Skeletal muscle tissue (tissue), 4 donors: ENCODE measurements around the gene SIRT3. TPM values are rescaled to one million over a fixed set of nuclear protein-coding genes. Genes with fewer than 3 reads are reported as not detected.

ENCODE experiments used
- H3K27ac ChIP-seq: one replicate; pipeline ENCODE4 v1.7.0; 2013; ENCODE audit warnings: mild to moderate bottlenecking, low read depth, low read length, inconsistent platforms
- H3K27me3 ChIP-seq, 3 donors: one replicate each; pipeline ENCODE4 v1.7.0; 2013; ENCODE audit warnings: low read length in 3 of 3; ENCODE audit not compliant: control insufficient read depth in 3 of 3, insufficient read depth in 3 of 3
- H3K36me3 ChIP-seq, 3 donors: one replicate each; pipeline ENCODE4 v1.7.0; 2013; ENCODE audit warnings: low read length in 3 of 3; ENCODE audit not compliant: control insufficient read depth in 3 of 3, insufficient read depth in 3 of 3
- H3K4me1 ChIP-seq, 3 donors: one replicate each; pipeline ENCODE4 v1.7.0; 2013; ENCODE audit warnings: low read length in 3 of 3, mild to moderate bottlenecking in 3 of 3; ENCODE audit not compliant: control insufficient read depth in 3 of 3, insufficient read depth in 3 of 3
- H3K4me3 ChIP-seq, 3 donors: one replicate each; pipeline ENCODE4 v1.7.0; 2013; ENCODE audit warnings: low read length in 3 of 3
- H3K9ac ChIP-seq, 3 donors: one replicate each; pipeline ENCODE4 v1.7.0; 2013; ENCODE audit warnings: low read length in 3 of 3, mild to moderate bottlenecking in 3 of 3, moderate library complexity in 2 of 3, low read depth in 1 of 3
- H3K9me3 ChIP-seq, 3 donors: one replicate each; pipeline ENCODE4 v1.7.0; 2013; ENCODE audit warnings: low read length in 3 of 3; ENCODE audit not compliant: control insufficient read depth in 3 of 3
- total RNA-seq: library from RNA; depleted of rRNA; stranded (reverse); fragments of >200 nt; gene quantifications from one replicate; pipeline ENCODE4 v1.2.3, GENCODE V29; 2014
- donor health status: Osteomylitis.

SIRT3 gene
- total RNA-seq, 1 donor from 2014 or later = 14.6 TPM

DNA sequence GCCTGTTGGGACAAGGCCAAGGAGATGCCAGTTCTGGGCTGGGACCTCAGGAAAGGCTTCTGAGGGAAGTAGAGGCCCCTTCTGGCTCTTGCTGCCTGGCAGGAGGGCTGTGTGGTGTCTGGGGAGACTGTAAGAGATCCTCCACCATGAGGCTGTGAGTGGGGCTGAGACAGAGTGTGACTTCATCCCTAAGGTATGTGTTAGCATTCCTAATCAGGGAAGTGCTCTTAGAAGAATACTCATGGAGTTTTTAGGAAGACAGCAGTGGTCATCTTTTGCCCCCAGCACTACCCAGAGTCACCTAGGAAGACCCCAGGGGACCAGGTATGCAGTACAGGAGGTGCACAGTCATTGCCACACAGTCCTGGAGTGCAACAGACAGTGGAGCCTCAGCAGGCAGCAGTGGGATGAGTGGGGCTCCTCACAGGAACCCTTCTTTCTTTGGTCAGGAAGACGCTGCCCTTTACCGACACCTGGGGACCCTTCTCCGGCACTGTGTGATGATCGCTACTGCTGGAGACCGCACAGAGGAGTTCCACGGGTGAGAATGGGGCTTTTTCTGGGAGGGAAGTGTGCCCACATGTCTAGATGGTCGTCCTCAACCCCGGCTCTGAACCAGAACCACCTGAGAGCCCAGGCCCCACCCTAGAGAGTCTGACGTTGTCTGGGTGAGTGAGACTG is 25.9 kb downstream of the SIRT3 start:
- H3K4me1 ChIP-seq = peaks cover 41 to 46% (median 45%) of the 10 kb centered on the region in 3 donors
- H3K27me3 ChIP-seq = no peaks in the 10 kb centered on the region
- peaks cover 53 to 65% (median 57%) of the 10 kb centered on the region in 3 donors for H3K36me3 ChIP-seq
- peak overlapping the region; percentile 87 to 98 (median 94) for H3K4me3 ChIP-seq
- no peak overlapping the region for H3K27ac ChIP-seq
- H3K9me3 ChIP-seq = no peaks in the 10 kb centered on the region
- H3K9ac ChIP-seq = peak overlapping the region; percentile 86 to 99 (median 98)

DNA sequence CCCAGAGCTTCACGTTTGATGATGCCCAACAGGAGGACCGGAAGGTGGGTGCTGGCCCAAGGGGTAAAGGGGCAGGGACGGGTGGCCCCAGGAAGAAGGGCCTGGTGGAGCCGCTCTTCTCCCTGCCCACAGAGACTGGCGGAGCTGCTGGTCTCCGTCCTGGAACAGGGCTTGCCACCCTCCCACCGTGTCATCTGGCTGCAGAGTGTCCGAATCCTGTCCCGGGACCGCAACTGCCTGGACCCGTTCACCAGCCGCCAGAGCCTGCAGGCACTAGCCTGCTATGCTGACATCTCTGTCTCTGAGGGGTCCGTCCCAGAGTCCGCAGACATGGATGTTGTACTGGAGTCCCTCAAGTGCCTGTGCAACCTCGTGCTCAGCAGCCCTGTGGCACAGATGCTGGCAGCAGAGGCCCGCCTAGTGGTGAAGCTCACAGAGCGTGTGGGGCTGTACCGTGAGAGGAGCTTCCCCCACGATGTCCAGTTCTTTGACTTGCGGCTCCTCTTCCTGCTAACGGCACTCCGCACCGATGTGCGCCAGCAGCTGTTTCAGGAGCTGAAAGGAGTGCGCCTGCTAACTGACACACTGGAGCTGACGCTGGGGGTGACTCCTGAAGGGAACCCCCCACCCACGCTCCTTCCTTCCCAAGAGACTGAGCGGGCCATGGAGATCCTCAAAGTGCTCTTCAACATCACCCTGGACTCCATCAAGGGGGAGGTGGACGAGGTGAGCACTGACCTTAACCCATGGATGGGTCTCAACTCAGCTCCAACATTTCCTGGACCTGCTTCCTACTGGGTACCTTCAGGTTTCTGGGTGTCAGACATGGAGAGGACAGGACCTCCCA is 26.6 kb downstream of the SIRT3 start:
- H3K4me1 ChIP-seq = peaks cover 46 to 54% (median 50%) of the 10 kb centered on the region in 3 donors
- H3K27ac ChIP-seq = peak overlapping the region; percentile 98
- peak overlapping the region; percentile 86 to 99 (median 98) for H3K9ac ChIP-seq
- no peaks in the 10 kb centered on the region for H3K27me3 ChIP-seq
- peaks cover 58 to 66% (median 59%) of the 10 kb centered on the region in 3 donors for H3K36me3 ChIP-seq
- no peaks in the 10 kb centered on the region for H3K9me3 ChIP-seq
- peak overlapping the region; percentile 87 to 98 (median 94) for H3K4me3 ChIP-seq

DNA sequence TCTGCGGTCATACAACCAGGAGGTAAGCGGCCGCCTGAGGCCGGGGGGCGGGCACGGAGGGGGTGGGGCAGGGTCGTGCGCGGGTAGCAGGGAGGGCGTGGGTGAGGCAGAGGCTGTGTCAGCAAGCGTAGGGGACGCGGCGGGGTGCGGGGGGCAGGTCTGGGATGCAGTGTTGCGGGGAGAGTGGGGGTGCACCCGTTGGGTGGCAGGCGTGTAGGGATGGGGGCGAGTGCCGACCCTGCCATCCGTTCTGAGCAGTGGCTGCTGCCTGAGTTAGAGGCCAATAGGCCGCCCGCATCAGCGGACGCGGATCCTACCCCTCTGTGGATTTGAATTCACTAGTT is 27.3 kb downstream of the SIRT3 start:
- peak overlapping the region; percentile 87 to 98 (median 94) for H3K4me3 ChIP-seq
- H3K36me3 ChIP-seq = peaks cover 58 to 65% (median 59%) of the 10 kb centered on the region in 3 donors
- peak overlapping the region; percentile 98 for H3K27ac ChIP-seq
- peaks cover 48 to 60% (median 52%) of the 10 kb centered on the region in 3 donors for H3K4me1 ChIP-seq
- H3K9me3 ChIP-seq = no peaks in the 10 kb centered on the region
- H3K27me3 ChIP-seq = no peaks in the 10 kb centered on the region
- H3K9ac ChIP-seq = peak overlapping the region; percentile 86 to 99 (median 98)

GRCh38 chr11:208181-208916 is 27.8 kb downstream of the SIRT3 start:
- Histone ChIP-seq H3K9ac (peak overlapping the region; percentile 98 to 99 (median 99)), H3K4me1 (peaks cover 53 to 65% (median 57%) of the 10 kb centered on the region in 3 donors), H3K9me3 (no peaks in the 10 kb centered on the region), H3K27me3 (no peaks in the 10 kb centered on the region), H3K36me3 (peaks cover 59 to 67% (median 62%) of the 10 kb centered on the region in 3 donors), H3K27ac (peak overlapping the region; percentile 98), H3K4me3 (peak overlapping the region; percentile 94 to 99 (median 98))

GRCh38 chr11:207863-208180 is 28.3 kb downstream of the SIRT3 start:
- Histone ChIP-seq H3K36me3 (peaks cover 59 to 67% (median 62%) of the 10 kb centered on the region in 3 donors), H3K27ac (peak overlapping the region; percentile 98), H3K4me3 (peak overlapping the region; percentile 94 to 99 (median 98)), H3K4me1 (peaks cover 55 to 69% (median 58%) of the 10 kb centered on the region in 3 donors), H3K9me3 (no peaks in the 10 kb centered on the region), H3K9ac (peak overlapping the region; percentile 98 to 99 (median 99)), H3K27me3 (no peaks in the 10 kb centered on the region)

- peaks cover 58 to 66% (median 60%) of the 10 kb centered on the region in 3 donors for H3K36me3 ChIP-seq
- peak within 1 kb of the TSS; percentile 94 to 99 (median 98) for H3K4me3 ChIP-seq
Observed at GRCh38 chr11:207208-207862, 28.8 kb downstream of the SIRT3 start, which contains the start of the genes BET1L and RIC8A. Gene BET1L (minus strand): TSS chr11:207399. CDS start chr11:207321, 78 bp downstream. Gene RIC8A (plus strand): TSS chr11:207708. CDS start chr11:208855, 1,147 bp downstream.

DNA sequence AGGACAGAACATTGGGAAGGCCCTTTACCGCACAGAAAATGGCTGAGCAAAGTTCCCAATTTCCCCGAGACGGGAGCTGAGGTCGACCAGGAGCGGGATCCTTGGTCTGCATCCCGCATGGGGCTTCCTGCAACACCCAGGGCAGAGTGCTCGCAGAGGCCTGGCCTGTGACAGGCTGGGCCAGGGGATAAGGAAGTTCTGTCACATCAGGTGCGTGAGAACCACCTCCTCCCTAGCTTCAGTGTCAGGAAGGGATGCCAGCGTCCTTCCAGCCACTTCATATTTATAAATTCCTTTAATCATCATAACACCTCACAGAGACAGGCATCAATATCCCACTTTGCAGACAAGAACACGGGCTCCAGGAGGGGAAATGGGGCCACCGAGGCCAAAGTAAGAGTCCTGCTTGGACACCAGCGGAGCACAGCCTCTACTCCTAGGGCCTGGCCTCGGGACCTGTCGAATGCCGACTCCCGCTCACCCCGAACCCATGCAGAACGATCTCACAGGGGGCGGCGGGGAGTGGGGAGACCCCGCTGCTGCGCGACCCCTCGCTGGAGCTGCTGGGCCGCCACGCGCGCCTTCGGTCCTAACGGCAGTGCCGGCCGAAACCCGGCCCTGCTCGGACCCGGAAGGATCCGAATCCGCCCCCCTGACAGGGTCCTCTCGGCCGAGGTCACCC is 29.5 kb downstream of the SIRT3 start:
- Histone ChIP-seq H3K27me3 (no peaks in the 10 kb centered on the region), H3K27ac (peak overlapping the region; percentile 98), H3K4me3 (peak overlapping the region; percentile 92 to 98 (median 94)), H3K36me3 (peaks cover 53 to 63% (median 53%) of the 10 kb centered on the region in 3 donors), H3K4me1 (peaks cover 55 to 69% (median 58%) of the 10 kb centered on the region in 3 donors), H3K9ac (peak overlapping the region; percentile 91 to 99 (median 98)), H3K9me3 (no peaks in the 10 kb centered on the region)

More at GRCh38 chr11:207208-207862, 28.8 kb downstream of the SIRT3 start, which contains the start of the genes BET1L and RIC8A:
- Histone ChIP-seq H3K27ac (peak within 1 kb of the TSS; percentile 98), H3K9me3 (no peaks in the 10 kb centered on the region), H3K27me3 (no peaks in the 10 kb centered on the region), H3K4me1 (peaks cover 55 to 69% (median 58%) of the 10 kb centered on the region in 3 donors), H3K9ac (peak within 1 kb of the TSS; percentile 98 to 99 (median 99))

DNA sequence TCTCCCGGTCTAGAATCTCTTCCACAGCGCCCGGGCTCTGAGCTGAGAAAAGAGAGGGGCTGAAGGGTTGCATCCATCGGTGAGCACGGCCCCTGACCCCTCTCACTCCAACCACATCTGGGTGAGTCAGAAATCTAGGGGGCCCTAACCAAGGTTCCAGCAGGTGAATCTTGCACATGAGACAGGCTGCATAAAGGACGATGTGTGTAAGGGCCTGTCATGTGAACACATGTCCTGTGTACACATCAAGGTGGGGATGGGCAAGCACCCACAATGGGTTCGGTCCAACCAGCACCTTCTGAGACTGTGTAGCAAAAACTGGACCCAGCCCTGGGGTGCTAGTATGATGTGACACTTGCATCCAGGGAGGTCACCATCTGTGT is 30.1 kb downstream of the SIRT3 start:
- peaks cover 54 to 66% (median 55%) of the 10 kb centered on the region in 3 donors for H3K4me1 ChIP-seq
- H3K9me3 ChIP-seq = no peaks in the 10 kb centered on the region
- no peak overlapping the region for H3K27ac ChIP-seq
- peak overlapping the region; percentile 92 to 98 (median 94) for H3K4me3 ChIP-seq
- peaks cover 48 to 59% (median 51%) of the 10 kb centered on the region in 3 donors for H3K36me3 ChIP-seq
- H3K27me3 ChIP-seq = no peaks in the 10 kb centered on the region
- peak overlapping the region; percentile 91 to 99 (median 98) for H3K9ac ChIP-seq
